SJSA1 (cell line): Measurements from ENCODE around the gene NUP188. TPM values are rescaled to one million over a fixed set of nuclear protein-coding genes. Genes with fewer than 3 reads are reported as not detected.

Experiments
- DNase-seq, 2 experiments: peaks; one replicate each; pipeline ENCODE4 v3.0.0-alpha.2; 2015 to 2020; ENCODE audit warnings: low spot score in 2 of 2, low read depth in 1 of 2
- H3K27ac ChIP-seq: fragments of 250-450 bp; sonication (Bioruptor Pico); 2 replicates; pipeline ENCODE4 v1.5.1; 2020; ENCODE audit warnings: mild to moderate bottlenecking, moderate library complexity
- H3K27me3 ChIP-seq: fragments of 250-450 bp; sonication (Bioruptor Pico); replicated peaks from 2 replicates; pipeline ENCODE4 v1.5.1; 2020; ENCODE audit warnings: mild to moderate bottlenecking, moderate library complexity
- H3K36me3 ChIP-seq: fragments of 250-450 bp; sonication (Bioruptor Pico); 2 replicates; pipeline ENCODE4 v1.5.1; 2020; ENCODE audit warnings: mild to moderate bottlenecking
- H3K4me1 ChIP-seq: fragments of 250-450 bp; sonication (Bioruptor Pico); replicated peaks from 2 replicates; pipeline ENCODE4 v1.6.1; 2021; ENCODE audit warnings: mild to moderate bottlenecking
- H3K4me3 ChIP-seq: fragments of 250-450 bp; sonication (Bioruptor Pico); 2 replicates; pipeline ENCODE4 v1.5.1; 2020; ENCODE audit warnings: mild to moderate bottlenecking
- H3K9me3 ChIP-seq: fragments of 250-450 bp; sonication (Bioruptor Pico); replicated peaks from 2 replicates; pipeline ENCODE4 v1.5.1; 2020; ENCODE audit warnings: mild to moderate bottlenecking
- total RNA-seq: library from RNA; depleted of rRNA; stranded (reverse); fragments of >200 nt; shearing (Covaris generic); gene quantifications from 2 replicates; pipeline ENCODE4 v1.2.3, GENCODE V29; 2014

Gene NUP188
- total RNA-seq, 1 experiment from 2014 or later = 76.3 TPM

DNA sequence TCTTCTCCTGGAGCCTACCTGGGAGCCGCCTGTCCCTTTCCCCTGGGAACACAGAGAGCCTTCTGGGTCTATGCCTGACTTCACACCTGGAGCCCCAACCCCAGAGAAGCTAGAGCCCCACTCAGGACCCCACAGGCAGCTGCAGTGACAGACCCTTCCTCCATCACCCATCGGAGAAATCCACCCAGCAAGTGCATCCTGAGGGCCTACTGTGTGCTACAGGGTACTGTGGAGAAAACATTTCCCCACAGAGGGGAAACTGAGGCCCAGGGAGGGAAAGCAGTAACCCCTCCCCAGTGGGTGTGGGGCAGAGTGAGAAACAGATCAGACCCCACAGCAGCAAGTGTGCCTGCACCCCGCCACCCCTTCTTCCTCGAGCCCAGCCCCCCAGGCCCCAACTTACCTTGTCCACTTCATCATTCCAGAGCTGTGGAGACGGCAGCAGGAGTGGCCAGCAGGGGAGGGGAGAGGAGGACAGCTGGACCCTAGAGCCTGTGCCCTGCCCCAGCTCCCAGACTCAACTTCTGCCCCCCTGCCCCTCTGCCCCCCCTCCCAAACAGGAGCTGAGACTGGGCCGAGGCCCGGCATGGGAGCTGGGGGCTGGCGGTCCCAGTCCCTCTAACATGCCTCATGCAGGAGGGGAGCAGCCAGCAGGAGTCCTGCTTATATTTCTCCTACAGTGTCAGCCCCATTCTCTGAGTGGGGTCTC is 62.9 kb downstream of the NUP188 start:
- Histone ChIP-seq H3K9me3 (no peaks in the 10 kb centered on the region; the same call in 1 of the 2 replicates), H3K4me1 (no peaks in the 10 kb centered on the region), H3K27ac (no peak overlapping the region), H3K27me3 (no peaks in the 10 kb centered on the region), H3K36me3 (peaks cover 45% of the 10 kb centered on the region), H3K4me3 (no peak overlapping the region)
- DNase-seq = no peak

DNA sequence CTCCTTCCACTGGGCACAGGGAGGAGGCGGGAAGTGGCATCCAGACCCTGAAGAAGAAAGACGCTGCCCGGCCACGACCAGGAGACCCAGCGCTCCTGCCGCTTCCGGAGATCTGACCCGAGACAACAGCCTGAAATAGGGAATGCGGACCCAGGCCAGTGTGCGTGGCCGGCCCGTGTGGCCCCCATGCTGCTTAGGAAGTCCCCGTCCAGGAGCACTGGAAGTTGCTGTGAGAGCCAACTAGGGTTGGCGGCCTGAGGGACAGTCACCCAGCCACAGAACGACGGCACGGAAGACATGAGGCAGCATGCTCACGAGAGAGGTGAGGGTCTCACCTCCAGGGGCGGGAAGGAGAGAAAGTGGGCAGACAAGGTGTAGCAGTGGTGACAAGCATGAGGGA is 63.7 kb downstream of the NUP188 start:
- Histone ChIP-seq H3K4me3 (no peak overlapping the region), H3K9me3 (no peaks in the 10 kb centered on the region; the same call in 1 of the 2 replicates), H3K27ac (no peak overlapping the region), H3K4me1 (no peaks in the 10 kb centered on the region), H3K27me3 (no peaks in the 10 kb centered on the region), H3K36me3 (peaks cover 38% of the 10 kb centered on the region)
- no peak for DNase-seq

DNA sequence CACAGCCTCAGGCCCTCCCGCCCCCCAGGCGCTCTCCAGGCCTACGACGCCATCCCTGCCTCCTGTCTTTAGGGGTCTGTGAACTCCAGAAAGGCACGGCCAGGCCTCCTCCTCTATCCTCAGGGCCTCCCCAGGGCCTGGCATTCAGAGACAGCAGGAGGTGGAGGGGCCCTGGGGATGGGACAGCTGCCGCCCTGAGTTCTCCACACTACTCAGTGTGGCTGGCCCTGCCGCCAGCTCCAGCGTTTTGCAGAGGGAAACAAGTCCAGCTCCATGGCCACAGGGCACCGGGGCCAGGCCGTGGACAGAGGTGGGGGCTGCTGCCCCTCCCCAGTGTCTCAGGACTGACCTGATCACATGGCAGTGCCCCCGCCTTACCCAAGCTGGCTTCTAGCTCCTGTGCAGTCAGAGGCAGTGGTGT is 64.3 kb downstream of the NUP188 start:
- Histone ChIP-seq H3K9me3 (no peaks in the 10 kb centered on the region; the same call in 1 of the 2 replicates), H3K27ac (no peak overlapping the region), H3K4me1 (no peaks in the 10 kb centered on the region), H3K36me3 (peaks cover 32% of the 10 kb centered on the region), H3K4me3 (no peak overlapping the region), H3K27me3 (no peaks in the 10 kb centered on the region)
- no peak for DNase-seq

DNA sequence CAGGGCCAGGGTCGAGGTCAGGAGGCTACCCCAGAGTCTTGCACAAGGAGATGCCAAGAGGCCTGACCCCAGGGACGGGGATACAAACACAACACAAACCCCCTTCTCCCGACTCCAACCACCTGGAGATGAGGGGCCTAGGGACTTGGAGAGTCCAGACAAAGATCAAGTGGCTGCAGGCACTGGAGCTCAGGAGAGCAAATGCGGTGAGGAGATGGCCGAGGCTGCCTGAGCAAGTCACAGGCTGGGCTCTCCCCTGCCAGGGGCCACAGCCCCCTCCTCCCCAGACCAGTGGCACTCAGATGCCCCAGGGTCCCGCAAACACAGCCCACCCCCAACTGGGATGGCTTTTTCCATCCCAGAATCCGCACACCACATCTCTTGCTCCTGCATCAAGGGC is 64.8 kb downstream of the NUP188 start:
- Histone ChIP-seq H3K27me3 (no peaks in the 10 kb centered on the region), H3K9me3 (no peaks in the 10 kb centered on the region; the same call in 1 of the 2 replicates), H3K36me3 (peaks cover 27% of the 10 kb centered on the region), H3K4me1 (no peaks in the 10 kb centered on the region), H3K4me3 (no peak overlapping the region), H3K27ac (no peak overlapping the region)
- DNase-seq = no peak

DNA sequence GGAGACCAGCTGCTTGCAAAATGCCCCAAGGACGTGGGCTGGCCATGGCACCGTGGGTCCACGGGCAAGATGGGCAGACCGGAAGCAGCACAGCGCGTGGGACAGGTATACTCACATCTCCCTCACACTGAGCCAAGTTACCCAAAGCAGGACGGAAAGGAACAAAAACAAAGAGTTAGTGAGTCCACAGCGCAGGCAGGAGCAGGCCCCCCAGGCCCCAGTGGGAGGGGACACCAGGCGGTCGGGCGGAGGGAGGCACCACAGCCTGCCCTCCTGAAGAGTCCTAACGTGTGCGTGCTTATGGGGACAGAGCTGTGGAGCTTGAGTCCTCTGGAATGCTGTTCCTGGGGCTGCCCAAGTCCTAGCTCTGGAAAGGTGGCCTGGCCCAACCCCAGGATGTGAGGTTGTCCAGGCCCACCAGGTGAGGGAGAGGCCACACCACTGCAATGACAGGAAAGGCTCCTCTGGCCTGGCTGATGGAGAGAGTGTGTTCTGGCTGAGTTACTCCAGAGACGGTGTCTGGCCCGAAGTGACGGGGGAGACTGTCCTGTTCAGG is 65.5 kb downstream of the NUP188 start:
- no peaks in the 10 kb centered on the region for H3K4me1 ChIP-seq
- H3K9me3 ChIP-seq = no peaks in the 10 kb centered on the region; the same call in 1 of the 2 replicates
- no peak overlapping the region for H3K27ac ChIP-seq
- no peaks in the 10 kb centered on the region for H3K27me3 ChIP-seq
- H3K36me3 ChIP-seq = peaks cover 21% of the 10 kb centered on the region
- no peak for DNase-seq
- H3K4me3 ChIP-seq = no peak overlapping the region

DNA sequence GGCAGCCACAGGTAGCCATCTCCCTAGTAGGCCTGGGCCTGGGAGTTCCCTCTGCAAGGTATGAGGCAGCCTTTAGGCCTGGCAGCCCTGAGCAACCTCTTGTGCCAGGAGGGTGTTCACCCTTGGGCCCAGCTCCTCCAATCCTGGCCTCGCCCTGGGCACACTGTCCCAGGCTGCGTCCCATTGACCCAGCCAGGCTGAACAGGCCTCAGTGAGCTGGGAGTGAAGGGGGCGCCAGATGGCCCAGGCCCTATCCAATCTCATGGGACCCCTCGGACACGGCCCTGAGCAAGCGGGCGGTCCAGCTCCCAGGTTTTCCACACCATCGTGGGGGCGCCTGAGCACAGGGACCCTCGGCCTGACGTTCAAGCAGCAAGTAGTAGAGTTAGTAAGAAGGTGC is 66.2 kb downstream of the NUP188 start:
- no peak overlapping the region for H3K27ac ChIP-seq
- H3K4me1 ChIP-seq = no peaks in the 10 kb centered on the region
- no peak for DNase-seq
- H3K9me3 ChIP-seq = no peaks in the 10 kb centered on the region; the same call in 1 of the 2 replicates
- H3K4me3 ChIP-seq = no peak overlapping the region
- no peaks in the 10 kb centered on the region for H3K27me3 ChIP-seq
- H3K36me3 ChIP-seq = peaks cover 14% of the 10 kb centered on the region

DNA sequence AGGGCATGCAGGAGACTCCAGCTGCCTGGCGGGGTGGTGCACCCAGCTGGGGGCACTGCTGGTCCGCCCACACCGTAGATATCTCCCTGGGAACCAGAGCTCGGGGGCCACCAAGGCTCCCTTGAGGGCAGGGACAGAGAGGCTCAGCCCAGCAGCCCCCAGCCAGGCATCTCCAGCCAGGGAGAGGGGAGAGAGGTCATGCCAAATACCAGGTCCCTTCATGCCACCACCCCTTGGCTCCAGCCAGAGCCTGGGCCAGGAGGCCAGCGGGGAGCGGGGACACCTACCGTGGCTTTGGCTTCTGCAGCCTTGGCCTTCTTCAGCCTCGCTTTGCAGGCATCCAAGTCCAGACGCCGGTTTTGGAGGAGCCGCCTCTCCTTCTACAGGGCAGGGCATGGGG is 66.6 kb downstream of the NUP188 start:
- no peak for DNase-seq
- H3K27me3 ChIP-seq = no peaks in the 10 kb centered on the region
- no peaks in the 10 kb centered on the region; the same call in 1 of the 2 replicates for H3K9me3 ChIP-seq

DNA sequence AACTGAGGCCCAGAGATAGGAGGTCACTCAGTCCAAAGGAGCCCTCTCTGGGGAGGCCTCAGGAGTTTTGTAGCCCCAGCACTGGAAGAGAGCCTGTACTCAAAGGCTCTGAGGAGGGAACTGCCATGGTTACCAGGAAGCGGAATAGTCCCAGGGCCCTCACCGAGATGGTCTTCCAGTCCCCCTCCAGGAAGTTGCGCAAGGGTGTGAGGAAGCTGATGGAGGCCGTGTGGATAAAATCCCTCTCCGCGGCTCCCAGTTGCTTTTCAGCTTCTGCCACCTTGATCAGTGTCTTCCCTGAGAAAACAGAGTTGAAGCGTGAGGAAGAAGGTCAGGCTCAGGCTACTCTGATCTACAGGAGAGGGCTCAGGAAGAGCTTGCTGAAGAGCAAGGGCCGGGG is 67.1 kb downstream of the NUP188 start:
- H3K4me1 ChIP-seq = no peaks in the 10 kb centered on the region
- no peak overlapping the region for H3K4me3 ChIP-seq
- no peak overlapping the region for H3K27ac ChIP-seq
- no peaks in the 10 kb centered on the region for H3K27me3 ChIP-seq
- peaks cover 12% of the 10 kb centered on the region for H3K36me3 ChIP-seq
- no peak for DNase-seq
- no peaks in the 10 kb centered on the region; the same call in 1 of the 2 replicates for H3K9me3 ChIP-seq

More for the DNA sequence above, 66.6 kb downstream of the NUP188 start:
- H3K4me3 ChIP-seq = no peak overlapping the region
- H3K36me3 ChIP-seq = peaks cover 11% of the 10 kb centered on the region
- no peaks in the 10 kb centered on the region for H3K4me1 ChIP-seq
- no peak overlapping the region for H3K27ac ChIP-seq

DNA sequence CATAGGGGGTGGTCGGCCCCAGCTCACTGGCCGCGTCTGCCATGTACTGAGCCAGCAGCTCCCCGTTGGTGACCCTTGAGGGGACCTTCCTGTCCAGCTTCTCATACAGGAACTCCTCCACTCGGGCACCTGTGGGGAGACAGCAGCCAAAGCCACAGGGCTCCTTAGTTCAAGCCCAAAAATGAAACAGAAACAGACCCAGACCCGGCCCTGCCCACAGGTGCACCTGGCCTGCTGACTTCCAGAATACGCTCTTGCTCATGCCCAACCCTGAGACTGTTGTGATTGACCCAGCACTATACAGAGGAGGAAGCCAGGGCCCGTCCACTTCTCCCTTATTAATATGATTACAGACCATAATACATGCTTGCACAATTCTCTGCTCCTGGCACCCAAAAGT is 73.6 kb downstream of the NUP188 start:
- DNase-seq = no peak
- Histone ChIP-seq H3K4me3 (no peak overlapping the region), H3K4me1 (peaks cover 5% of the 10 kb centered on the region), H3K36me3 (peaks cover 2% of the 10 kb centered on the region; the same call in 1 of the 2 replicates), H3K9me3 (no peaks in the 10 kb centered on the region), H3K27ac (no peak overlapping the region), H3K27me3 (no peaks in the 10 kb centered on the region)

DNA sequence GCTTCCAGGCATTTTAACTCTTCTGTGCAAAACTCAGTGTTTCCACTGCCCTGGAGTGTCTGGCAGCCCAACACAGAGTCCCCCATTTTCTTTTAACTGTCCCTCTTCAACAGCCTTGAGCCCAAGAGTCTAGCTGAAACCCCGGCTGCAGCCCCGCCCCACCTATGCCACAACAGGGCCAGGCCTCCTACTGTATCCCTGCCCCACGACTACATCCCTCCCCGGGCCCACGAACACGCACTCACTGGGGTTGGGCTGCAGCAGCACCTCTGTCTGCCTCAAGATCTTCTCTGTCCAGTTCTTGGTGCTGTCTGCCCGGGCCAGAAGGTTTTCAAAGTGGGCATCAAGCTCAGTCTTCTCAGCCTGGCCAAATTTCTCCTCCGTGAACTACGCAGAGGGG is 74.5 kb downstream of the NUP188 start:
- H3K27ac ChIP-seq = no peak overlapping the region
- peaks cover 5% of the 10 kb centered on the region for H3K4me1 ChIP-seq
- no peaks in the 10 kb centered on the region for H3K9me3 ChIP-seq
- no peak overlapping the region for H3K4me3 ChIP-seq
- peaks cover 2% of the 10 kb centered on the region; the same call in 1 of the 2 replicates for H3K36me3 ChIP-seq
- no peak for DNase-seq
- no peaks in the 10 kb centered on the region for H3K27me3 ChIP-seq

DNA sequence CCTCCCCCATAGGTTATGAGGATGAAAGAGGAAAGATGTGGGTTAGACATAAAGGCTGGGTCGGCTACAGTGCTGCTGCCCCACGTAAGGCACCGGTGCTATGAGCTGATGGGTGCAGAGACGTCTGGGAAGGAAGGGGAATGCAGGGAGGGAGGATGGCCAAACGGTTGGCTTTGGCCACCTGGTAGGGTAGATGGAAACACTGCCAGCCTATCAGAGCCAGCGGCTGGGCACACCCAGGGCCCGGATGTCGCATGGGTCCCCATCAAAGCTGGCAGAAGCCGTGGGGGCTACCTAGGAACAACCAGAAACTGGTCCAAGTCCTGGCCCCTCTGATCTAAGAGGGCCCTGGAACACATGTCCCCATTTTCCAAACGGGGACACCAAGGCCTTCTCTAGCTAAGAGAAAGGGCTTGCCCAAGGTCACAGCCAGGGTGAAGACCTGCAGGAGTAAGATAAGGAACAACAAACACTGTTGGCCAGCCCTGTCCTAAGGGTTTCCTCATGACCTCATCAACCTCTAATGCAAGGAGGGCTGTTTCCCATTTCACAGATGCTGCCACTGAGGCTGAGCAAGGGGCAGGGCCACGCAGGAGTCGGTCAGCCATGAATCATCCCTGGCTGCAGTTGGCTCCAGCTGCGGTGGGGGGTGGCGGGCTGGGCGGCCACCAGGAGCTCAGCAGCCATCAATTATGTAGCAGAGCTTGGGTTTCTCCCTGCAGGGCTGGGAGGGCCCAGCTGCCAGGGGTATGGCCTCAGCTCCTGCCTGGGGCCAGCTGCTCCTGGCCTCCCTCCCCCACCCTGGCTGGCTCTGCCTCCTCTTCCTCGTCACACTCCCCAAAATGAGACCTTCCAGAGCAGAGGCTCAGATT is 75.8 kb downstream of the NUP188 start:
- no peak for DNase-seq
- Histone ChIP-seq H3K27me3 (no peaks in the 10 kb centered on the region), H3K9me3 (no peaks in the 10 kb centered on the region), H3K27ac (no peak overlapping the region), H3K4me1 (peaks cover 14% of the 10 kb centered on the region), H3K36me3 (peaks cover 2% of the 10 kb centered on the region; the same call in 1 of the 2 replicates), H3K4me3 (no peak overlapping the region)

DNA sequence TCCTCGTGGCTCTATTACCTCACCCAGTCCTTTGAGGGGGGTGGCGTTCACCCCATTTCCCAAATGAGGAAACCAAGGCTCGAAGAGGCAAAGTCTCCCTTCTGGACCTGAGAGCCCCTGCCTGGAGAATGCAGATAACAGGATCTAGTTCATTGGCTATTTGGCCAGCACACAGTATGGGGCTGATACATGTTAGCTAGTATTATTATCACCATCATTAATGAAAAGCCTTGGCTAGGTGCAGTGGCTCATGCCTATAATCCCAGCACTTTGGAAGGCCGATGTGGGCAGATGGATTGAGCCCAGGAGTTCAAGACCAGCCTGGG is 76.4 kb downstream of the NUP188 start:
- peaks cover 2% of the 10 kb centered on the region; the same call in 1 of the 2 replicates for H3K36me3 ChIP-seq
- H3K9me3 ChIP-seq = no peaks in the 10 kb centered on the region
- H3K27ac ChIP-seq = no peak overlapping the region
- H3K4me3 ChIP-seq = no peak overlapping the region
- no peak for DNase-seq
- no peaks in the 10 kb centered on the region for H3K27me3 ChIP-seq
- H3K4me1 ChIP-seq = peaks cover 14% of the 10 kb centered on the region

DNA sequence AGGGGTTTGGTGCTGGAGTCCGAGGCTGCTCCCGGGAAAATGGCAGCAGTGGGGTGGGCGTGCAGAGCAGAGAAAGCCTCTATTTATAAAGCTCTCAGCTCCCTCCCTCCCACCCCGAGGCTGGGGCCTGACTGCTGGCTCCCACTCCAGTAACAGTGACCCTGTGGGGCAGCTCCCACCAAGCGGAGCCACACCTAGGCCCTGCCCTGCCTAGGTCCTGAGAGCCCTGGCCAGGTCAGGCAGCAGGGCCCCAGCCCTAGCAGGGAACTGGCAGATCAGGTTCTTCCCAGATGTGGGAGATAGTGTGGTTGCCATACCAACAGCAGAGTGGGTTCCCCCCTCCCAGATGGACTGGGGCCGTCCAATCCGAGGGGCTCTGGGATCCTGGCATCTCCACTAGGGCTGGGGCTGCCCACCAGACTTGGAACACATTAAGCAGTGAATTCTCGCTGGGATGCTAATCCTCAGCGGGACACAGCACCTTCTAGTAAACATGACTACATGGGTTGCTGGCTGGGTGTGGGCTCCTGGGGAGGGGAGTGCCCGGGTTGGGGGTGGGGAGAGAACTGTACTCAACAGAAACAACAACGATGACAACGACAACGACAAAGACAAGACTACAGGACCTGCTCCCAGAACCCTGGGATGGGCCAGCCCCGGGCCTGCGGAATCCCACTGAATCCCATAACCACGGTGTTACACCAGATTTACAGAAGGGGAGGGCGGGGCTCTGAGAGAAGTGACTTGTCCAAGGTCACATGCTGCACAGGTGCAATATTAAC is 79.1 kb downstream of the NUP188 start:
- no peaks in the 10 kb centered on the region for H3K9me3 ChIP-seq
- H3K4me3 ChIP-seq = no peak overlapping the region
- H3K36me3 ChIP-seq = no peaks in the 10 kb centered on the region
- no peak overlapping the region for H3K27ac ChIP-seq
- no peaks in the 10 kb centered on the region for H3K27me3 ChIP-seq
- peaks cover 14% of the 10 kb centered on the region for H3K4me1 ChIP-seq
- no peak for DNase-seq
